ENCODE data around the gene TMTC3. TPM values are rescaled to one million over a fixed set of nuclear protein-coding genes. Genes with fewer than 3 reads are reported as not detected.

Gene TMTC3
- total RNA-seq, 1 donor from 2014 or later, result 6.9 TPM

DNA sequence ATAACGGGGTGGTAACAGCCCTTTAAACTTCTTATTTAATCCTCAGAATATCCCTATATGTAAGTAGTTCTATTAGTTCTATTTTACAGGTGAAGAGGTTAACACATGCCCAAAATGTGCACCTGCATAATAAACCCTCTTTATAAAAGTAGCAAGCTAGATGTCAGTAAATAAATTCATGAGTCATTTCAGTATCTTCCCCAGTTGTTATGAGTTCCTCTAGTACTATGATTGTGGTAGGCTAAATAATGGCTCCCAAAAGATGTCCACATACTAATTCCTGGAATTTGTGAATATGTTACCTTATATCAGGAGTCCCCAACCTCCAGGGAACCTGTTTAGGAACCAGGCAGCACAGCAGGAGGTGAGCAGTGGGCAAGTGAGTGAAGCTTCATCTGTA is 106.5 kb downstream of the TMTC3 start:
- intact Hi-C loops (cut with DNase I), result no loop called here
- no peak for DNase-seq (ENCODE audit: missing footprints)
- ATAC-seq, result no peak

Other genes starting within 250 kb of the TMTC3 start
- 0.05 TPM for gene C12orf50, start 112.9 kb upstream of the TMTC3 start, total RNA-seq
- 6.1 TPM for gene CEP290, start 219 bp upstream of the TMTC3 start, total RNA-seq

Data from Right ventricle myocardium inferior (tissue), 1 donor.